ENCODE data around the gene SH3YL1. TPM values are rescaled to one million over a fixed set of nuclear protein-coding genes. Genes with fewer than 3 reads are reported as not detected.

Gene SH3YL1
- total RNA-seq, 1 experiment from 2014 or later = 28.6 TPM

DNA sequence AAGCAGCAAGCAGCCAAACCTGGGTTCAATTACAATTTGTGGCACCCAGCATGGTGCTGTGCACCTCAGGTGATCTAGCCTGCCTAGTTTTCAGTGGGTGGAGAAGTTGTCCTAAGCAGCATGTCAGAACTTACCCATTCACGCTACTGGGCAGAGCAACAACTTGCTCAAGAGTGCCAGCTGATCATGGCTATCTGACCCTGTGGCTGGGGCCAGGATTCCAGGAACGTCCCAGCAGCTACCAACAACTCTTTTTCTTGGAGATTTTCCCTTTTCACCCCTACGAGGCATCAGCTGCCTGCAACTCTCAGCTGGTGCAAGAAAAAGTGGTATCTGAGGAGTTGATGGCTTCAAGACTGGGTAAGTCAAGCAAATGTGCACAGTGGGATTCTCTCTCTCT is 83.5 kb downstream of the SH3YL1 start:
- H3K4me3 ChIP-seq (ENCODE audit: low read length) = no peak overlapping the region
- no peaks in the 10 kb centered on the region for H3F3A ChIP-seq (ENCODE audit: low read length, unreplicated experiment)
- H3K27me3 ChIP-seq (ENCODE audit: low read length) = no peaks in the 10 kb centered on the region
- DNase-seq (no peak), ATAC-seq (no peak)
- peaks cover 4% of the 10 kb centered on the region; the same call in 1 of the 2 replicates for H3K36me3 ChIP-seq (ENCODE audit: low read depth, low read length)
- H3K27ac ChIP-seq (ENCODE audit: low read length) = no peak overlapping the region
- intact Hi-C loops (cut with micrococcal nuclease) = no loop called here
- no peak overlapping the region for H3K9ac ChIP-seq (ENCODE audit: low read length)
- no peak overlapping the region for H2AFZ ChIP-seq (ENCODE audit: low read length)
- no peaks in the 10 kb centered on the region for H3K79me2 ChIP-seq (ENCODE audit: low read length)
- H3K4me2 ChIP-seq (ENCODE audit: low read length) = no peak overlapping the region
- TF ChIP-seq, protein P1, sequence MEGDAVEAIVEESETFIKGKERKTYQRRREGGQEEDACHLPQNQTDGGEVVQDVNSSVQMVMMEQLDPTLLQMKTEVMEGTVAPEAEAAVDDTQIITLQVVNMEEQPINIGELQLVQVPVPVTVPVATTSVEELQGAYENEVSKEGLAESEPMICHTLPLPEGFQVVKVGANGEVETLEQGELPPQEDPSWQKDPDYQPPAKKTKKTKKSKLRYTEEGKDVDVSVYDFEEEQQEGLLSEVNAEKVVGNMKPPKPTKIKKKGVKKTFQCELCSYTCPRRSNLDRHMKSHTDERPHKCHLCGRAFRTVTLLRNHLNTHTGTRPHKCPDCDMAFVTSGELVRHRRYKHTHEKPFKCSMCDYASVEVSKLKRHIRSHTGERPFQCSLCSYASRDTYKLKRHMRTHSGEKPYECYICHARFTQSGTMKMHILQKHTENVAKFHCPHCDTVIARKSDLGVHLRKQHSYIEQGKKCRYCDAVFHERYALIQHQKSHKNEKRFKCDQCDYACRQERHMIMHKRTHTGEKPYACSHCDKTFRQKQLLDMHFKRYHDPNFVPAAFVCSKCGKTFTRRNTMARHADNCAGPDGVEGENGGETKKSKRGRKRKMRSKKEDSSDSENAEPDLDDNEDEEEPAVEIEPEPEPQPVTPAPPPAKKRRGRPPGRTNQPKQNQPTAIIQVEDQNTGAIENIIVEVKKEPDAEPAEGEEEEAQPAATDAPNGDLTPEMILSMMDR (conservative IDR thresholded peaks at IDR 0.05; ENCODE audit: low read depth, low read length) = no peak
- TF ChIP-seq EZH2phosphoT487 (IDR thresholded peaks at IDR 0.05; ENCODE audit: borderline replicate concordance, low read length) (no peak), EZH2 (IDR thresholded peaks at IDR 0.05; ENCODE audit: low read length, unreplicated experiment) (no peak)
- BruUV-seq (replicated peaks) = no TSS peak
- ChIA-PET POLR2A (ENCODE audit: unreplicated experiment) (no interaction called here), CTCF (no interaction called here)
- no peaks in the 10 kb centered on the region for H4K20me1 ChIP-seq (ENCODE audit: low read length)
- H3K4me1 ChIP-seq (ENCODE audit: insufficient read depth, low read length) = peaks cover 30% of the 10 kb centered on the region
- H3K9me3 ChIP-seq (ENCODE audit: low read length) = peaks cover 20% of the 10 kb centered on the region
- no peaks in the 10 kb centered on the region for H3K9me2 ChIP-seq (replicated peaks; ENCODE audit: low read length)

DNA sequence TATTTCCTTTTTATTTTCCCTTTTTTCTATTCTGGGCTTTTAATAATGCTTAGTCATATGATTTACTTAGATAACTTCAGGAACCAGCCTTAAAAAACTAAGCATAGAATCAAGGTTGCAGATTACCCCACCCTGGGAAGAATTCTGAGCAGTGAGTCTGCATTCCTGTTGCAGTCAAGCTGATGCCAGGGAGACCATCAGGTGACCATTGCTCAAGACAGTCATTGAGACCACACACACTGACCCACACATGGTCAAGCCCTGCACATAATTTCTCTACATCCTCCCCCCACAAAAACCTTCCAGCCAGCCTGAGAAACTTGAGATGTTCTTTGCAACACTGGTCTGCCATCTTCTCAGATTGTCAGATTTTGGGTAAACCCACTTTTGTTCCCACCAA is 83.9 kb downstream of the SH3YL1 start:
- no peak; the same call in 1 of the 2 replicates for ATAC-seq
- H3F3A ChIP-seq (ENCODE audit: low read length, unreplicated experiment) = no peaks in the 10 kb centered on the region
- H3K79me2 ChIP-seq (ENCODE audit: low read length) = no peaks in the 10 kb centered on the region
- BruUV-seq (replicated peaks) = no TSS peak
- intact Hi-C loops (cut with micrococcal nuclease) = no loop called here
- DNase-seq = peak; percentile 38
- no peaks in the 10 kb centered on the region for H3K9me2 ChIP-seq (replicated peaks; ENCODE audit: low read length)
- H3K9ac ChIP-seq (ENCODE audit: low read length) = no peak overlapping the region
- no peak overlapping the region for H3K27ac ChIP-seq (ENCODE audit: low read length)
- H3K4me3 ChIP-seq (ENCODE audit: low read length) = no peak overlapping the region
- H3K9me3 ChIP-seq (ENCODE audit: low read length) = peaks cover 20% of the 10 kb centered on the region
- no peak for TF ChIP-seq EZH2 (IDR thresholded peaks at IDR 0.05; ENCODE audit: low read length, unreplicated experiment)
- TF ChIP-seq, protein P1 (conservative IDR thresholded peaks at IDR 0.05; ENCODE audit: low read depth, low read length) = no peak
- TF ChIP-seq EZH2phosphoT487 (IDR thresholded peaks at IDR 0.05; ENCODE audit: borderline replicate concordance, low read length) = no peak
- no peaks in the 10 kb centered on the region for H3K27me3 ChIP-seq (ENCODE audit: low read length)
- POLR2A ChIA-PET (ENCODE audit: unreplicated experiment) = no interaction called here
- H2AFZ ChIP-seq (ENCODE audit: low read length) = no peak overlapping the region
- H3K4me2 ChIP-seq (ENCODE audit: low read length) = no peak overlapping the region
- H3K36me3 ChIP-seq (ENCODE audit: low read depth, low read length) = peaks cover 4% of the 10 kb centered on the region; the same call in 1 of the 2 replicates
- CTCF ChIA-PET = no interaction called here
- peaks cover 28% of the 10 kb centered on the region for H3K4me1 ChIP-seq (ENCODE audit: insufficient read depth, low read length)
- no peaks in the 10 kb centered on the region for H4K20me1 ChIP-seq (ENCODE audit: low read length)

DNA sequence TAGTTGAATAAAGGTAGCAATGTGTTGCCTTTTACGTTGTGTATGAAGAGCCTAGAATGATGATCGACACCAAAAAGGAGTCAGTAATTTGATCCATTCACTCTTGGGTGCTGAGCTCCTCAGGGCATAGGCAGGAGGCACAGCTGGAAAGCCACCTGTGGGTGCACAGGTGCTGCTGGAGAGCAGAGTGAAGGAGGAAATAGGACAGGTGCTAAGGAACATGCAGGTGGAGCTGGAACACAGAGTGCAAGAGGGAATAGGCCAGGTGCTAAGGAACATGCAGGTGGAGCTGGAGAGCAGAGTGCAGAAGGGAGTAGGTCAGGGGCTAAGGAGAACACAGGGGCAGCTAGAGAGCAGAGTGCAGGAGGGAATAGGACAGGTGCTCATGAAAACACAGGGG is 86.1 kb downstream of the SH3YL1 start:
- TF ChIP-seq, protein P1 (conservative IDR thresholded peaks at IDR 0.05; ENCODE audit: low read depth, low read length) = no peak
- TF ChIP-seq EZH2 (IDR thresholded peaks at IDR 0.05; ENCODE audit: low read length, unreplicated experiment) (no peak), EZH2phosphoT487 (IDR thresholded peaks at IDR 0.05; ENCODE audit: borderline replicate concordance, low read length) (no peak)
- Histone ChIP-seq H3K4me3 (ENCODE audit: low read length) (no peak overlapping the region), H3K9me3 (ENCODE audit: low read length) (peaks cover 8% of the 10 kb centered on the region), H3F3A (ENCODE audit: low read length, unreplicated experiment) (no peaks in the 10 kb centered on the region), H3K9me2 (replicated peaks; ENCODE audit: low read length) (no peaks in the 10 kb centered on the region), H3K27me3 (ENCODE audit: low read length) (no peaks in the 10 kb centered on the region), H3K36me3 (ENCODE audit: low read depth, low read length) (0 out of 2 replicates have a peak, but pooled peaks cover under 1% of the 10 kb centered on the region), H2AFZ (ENCODE audit: low read length) (no peak overlapping the region), H3K4me2 (ENCODE audit: low read length) (peak overlapping the region; percentile 55; the same call in 1 of the 2 replicates), H3K27ac (ENCODE audit: low read length) (no peak overlapping the region), H3K4me1 (ENCODE audit: insufficient read depth, low read length) (peaks cover 27% of the 10 kb centered on the region), H4K20me1 (ENCODE audit: low read length) (no peaks in the 10 kb centered on the region), H3K79me2 (ENCODE audit: low read length) (no peaks in the 10 kb centered on the region), H3K9ac (ENCODE audit: low read length) (no peak overlapping the region)
- ATAC-seq (no peak), DNase-seq (no peak)
- BruUV-seq (replicated peaks) = no TSS peak
- ChIA-PET CTCF (no interaction called here), POLR2A (ENCODE audit: unreplicated experiment) (interaction anchor here (0.6 kb wide), 1 partner anchor 44 kb away, joined by 3 read pairs; no protein-coding TSS in a partner anchor)
- intact Hi-C loops (cut with micrococcal nuclease) = no loop called here
